Smooth muscle cell (in vitro differentiated cells): ENCODE measurements around the gene FBH1. TPM values are rescaled to one million over a fixed set of nuclear protein-coding genes. Genes with fewer than 3 reads are reported as not detected.

Experiments used
- DNase-seq: peaks from one replicate; lab custom pipeline; 2025; ENCODE audit not compliant: unreplicated experiment; lab: John Stamatoyannopoulos, UW
- H2AFZ ChIP-seq: fragments of 200-600 bp; sonication (generic); 2 replicates; pipeline ENCODE4 v1.6.0; 2016; ENCODE audit warnings: antibody characterized with exemption, low read depth, mild to moderate bottlenecking
- H3F3A ChIP-seq: fragments of 200-600 bp; sonication (generic); 2 replicates; pipeline ENCODE4 v1.6.0; 2017; ENCODE audit warnings: antibody characterized with exemption, low read depth
- H3K27ac ChIP-seq: fragments of 200-600 bp; sonication (generic); 2 replicates; pipeline ENCODE4 v1.5.1; 2016; ENCODE audit warnings: low read depth, mild to moderate bottlenecking
- H3K27me3 ChIP-seq: fragments of 200-600 bp; sonication (generic); 2 replicates; pipeline ENCODE4 v1.6.1; 2016; ENCODE audit warnings: low read depth, mild to moderate bottlenecking
- H3K36me3 ChIP-seq: fragments of 200-600 bp; sonication (generic); 2 replicates; pipeline ENCODE4 v1.5.1; 2016; ENCODE audit warnings: low read depth
- H3K4me1 ChIP-seq: fragments of 200-600 bp; sonication (generic); 2 replicates; pipeline ENCODE4 v1.5.1; 2016; ENCODE audit warnings: low read depth
- H3K4me2 ChIP-seq: fragments of 200-600 bp; sonication (generic); 2 replicates; pipeline ENCODE4 v1.6.0; 2016; ENCODE audit warnings: mild to moderate bottlenecking
- H3K4me3 ChIP-seq: fragments of 200-600 bp; sonication (generic); 2 replicates; pipeline ENCODE4 v1.5.1; 2016; ENCODE audit warnings: mild to moderate bottlenecking
- H3K79me2 ChIP-seq: fragments of 200-600 bp; sonication (generic); 2 replicates; pipeline ENCODE4 v1.6.0; 2016; ENCODE audit warnings: low read depth, mild to moderate bottlenecking
- H3K9ac ChIP-seq: fragments of 200-600 bp; sonication (generic); 2 replicates; pipeline ENCODE4 v1.6.0; 2016; ENCODE audit warnings: low read depth
- H3K9me3 ChIP-seq: fragments of 200-600 bp; sonication (generic); replicated peaks from 2 replicates; pipeline ENCODE4 v1.5.1; 2016; ENCODE audit warnings: low read depth
- H4K20me1 ChIP-seq: fragments of 200-600 bp; sonication (generic); 2 replicates; pipeline ENCODE4 v1.6.0; 2016; ENCODE audit warnings: low read depth
- CTCF ChIP-seq: fragments of 200-600 bp; sonication (generic); IDR thresholded peaks from 2 replicates; pipeline ENCODE4 v1.5.1; 2017; ENCODE audit warnings: borderline replicate concordance, mild to moderate bottlenecking, antibody characterized with exemption; ENCODE audit not compliant: insufficient read depth, poor library complexity, severe bottlenecking
- WGBS: methylation state at CpG from one replicate; pipeline ENCODE4 v1.1.7; 2016; ENCODE audit warnings: low lambda C conversion rate; 5-methylcytosine and 5-hydroxymethylcytosine counted together
- polyA plus RNA-seq: library from polyadenylated mRNA; unstranded; fragments of >200 nt; fragmentation: Nextera tagmentation; extraction: Ambion mirVana; gene quantifications from 2 replicates; pipeline ENCODE4 v1.2.1, GENCODE V29; 2016
- total RNA-seq: library from RNA; depleted of rRNA; stranded (reverse); fragments of >200 nt; gene quantifications from 2 replicates; pipeline ENCODE4 v1.2.3, GENCODE V29; 2014

FBH1 gene
- total and polyA plus RNA-seq, 2 experiments from 2014 or later, result 68.4 to 70.0 TPM

GRCh38 chr10:5952731-5953385 is 62.8 kb downstream of the FBH1 start:
- no peak overlapping the region for H3K4me2 ChIP-seq
- no peak overlapping the region for H3K27ac ChIP-seq
- H3K4me1 ChIP-seq, result no peaks in the 10 kb centered on the region
- H2AFZ ChIP-seq, result no peak overlapping the region
- no peaks in the 10 kb centered on the region for H4K20me1 ChIP-seq
- DNase-seq, result no peak
- WGBS, result 87% methylated on average over 20 of the region's 20 CpGs
- no peak overlapping the region for H3K9ac ChIP-seq
- TF ChIP-seq CTCF, result no peak
- H3K4me3 ChIP-seq, result no peak overlapping the region
- no peaks in the 10 kb centered on the region for H3K9me3 ChIP-seq
- no peaks in the 10 kb centered on the region for H3F3A ChIP-seq
- H3K79me2 ChIP-seq, result no peaks in the 10 kb centered on the region
- H3K27me3 ChIP-seq, result no peaks in the 10 kb centered on the region
- no peaks in the 10 kb centered on the region for H3K36me3 ChIP-seq

- H2AFZ ChIP-seq, result no peak overlapping the region
- H3K9me3 ChIP-seq, result no peaks in the 10 kb centered on the region
- H3K79me2 ChIP-seq, result no peaks in the 10 kb centered on the region
- H3K4me2 ChIP-seq, result no peak overlapping the region
- no peaks in the 10 kb centered on the region for H3K36me3 ChIP-seq
- no peaks in the 10 kb centered on the region for H3F3A ChIP-seq
- H3K27ac ChIP-seq, result no peak overlapping the region
- no peak overlapping the region for H3K9ac ChIP-seq
- no peaks in the 10 kb centered on the region for H3K4me1 ChIP-seq
- no peak for TF ChIP-seq CTCF
- WGBS, result 82% methylated on average over 5 of the region's 5 CpGs
- no peak for DNase-seq
- H3K4me3 ChIP-seq, result no peak overlapping the region
- no peaks in the 10 kb centered on the region for H4K20me1 ChIP-seq
- no peaks in the 10 kb centered on the region for H3K27me3 ChIP-seq
These were observed 63.6 kb downstream of the FBH1 start for GRCh38 chr10:5953676-5954075.

GRCh38 chr10:5956146-5956936 is 66.3 kb downstream of the FBH1 start:
- H2AFZ ChIP-seq, result no peak overlapping the region
- H3K27me3 ChIP-seq, result no peaks in the 10 kb centered on the region
- H3K9ac ChIP-seq, result no peak overlapping the region
- no peak for DNase-seq
- H3K36me3 ChIP-seq, result no peaks in the 10 kb centered on the region
- no peaks in the 10 kb centered on the region for H3F3A ChIP-seq
- H3K79me2 ChIP-seq, result no peaks in the 10 kb centered on the region
- H3K9me3 ChIP-seq, result no peaks in the 10 kb centered on the region
- H3K4me3 ChIP-seq, result no peak overlapping the region
- H3K27ac ChIP-seq, result no peak overlapping the region
- no peaks in the 10 kb centered on the region for H4K20me1 ChIP-seq
- no peak for TF ChIP-seq CTCF
- no peaks in the 10 kb centered on the region for H3K4me1 ChIP-seq
- no peak overlapping the region for H3K4me2 ChIP-seq
- 86% methylated on average over 17 of the region's 17 CpGs for WGBS
